ENCODE results near the gene VIPR1.

GRCh38 chr3:42488687-42489086, 13.8 kb upstream of the VIPR1 start:
- TF ChIP-seq FOXA1 (IDR thresholded peaks at IDR 0.05) (no peak), TARDBP (IDR thresholded peaks at IDR 0.05) (no peak), BHLHE40 (IDR thresholded peaks at IDR 0.05; ENCODE audit: borderline replicate concordance) (no peak), SUZ12 (IDR thresholded peaks at IDR 0.05) (no peak), HDGF (IDR thresholded peaks at IDR 0.05; ENCODE audit: borderline replicate concordance) (no peak), SP1 (IDR thresholded peaks at IDR 0.05) (no peak)
